HG03521 (cell line): Measurements from ENCODE around the gene FGFRL1.

Source experiments
- ATAC-seq: cut with Tn5 transposase; IDR thresholded peaks from one replicate; pipeline ENCODE4 v1.9.1; 2021; ENCODE audit warnings: mild to moderate bottlenecking, moderate library complexity; ENCODE audit not compliant: unreplicated experiment

FGFRL1 gene

DNA sequence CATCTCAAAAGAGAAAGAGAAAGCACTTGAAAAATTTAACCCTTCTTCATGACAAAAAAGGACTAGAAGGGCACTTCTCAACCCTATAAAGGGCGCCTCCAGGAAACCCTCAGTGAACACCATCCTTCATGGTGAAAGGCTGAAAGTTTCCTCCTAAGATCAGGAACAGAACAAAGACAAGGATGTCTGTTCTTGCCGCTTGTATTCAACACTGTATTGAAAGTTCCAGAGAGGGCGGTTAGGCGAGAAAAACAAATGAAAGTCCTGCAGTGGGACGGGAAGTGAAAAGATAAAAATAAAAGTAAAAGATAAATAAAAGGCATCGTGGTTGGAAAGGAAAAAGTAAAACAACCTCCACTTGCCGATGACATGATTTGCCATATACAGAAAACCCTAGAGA is 51.0 kb downstream of the FGFRL1 start:
- no peak for ATAC-seq

DNA sequence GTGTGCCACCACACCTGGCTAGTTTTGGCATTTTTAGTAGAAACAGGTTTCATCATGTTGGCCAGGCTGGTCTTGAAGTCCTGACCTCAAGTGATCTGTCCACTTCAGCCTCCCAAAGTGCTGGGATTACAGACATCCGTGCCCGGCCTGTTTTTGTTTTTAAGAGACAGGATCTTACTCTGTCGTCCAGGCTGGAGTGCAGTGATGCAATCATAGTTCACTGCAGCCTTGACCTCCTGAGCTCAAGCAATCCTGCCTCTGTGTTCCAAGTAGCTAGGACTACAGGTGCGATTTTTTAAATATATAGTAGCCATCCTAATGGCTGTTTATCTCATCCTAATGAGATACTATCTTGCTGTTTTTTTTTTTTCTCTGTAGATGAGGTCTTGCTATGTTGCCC is 54.3 kb downstream of the FGFRL1 start:
- no peak for ATAC-seq

DNA sequence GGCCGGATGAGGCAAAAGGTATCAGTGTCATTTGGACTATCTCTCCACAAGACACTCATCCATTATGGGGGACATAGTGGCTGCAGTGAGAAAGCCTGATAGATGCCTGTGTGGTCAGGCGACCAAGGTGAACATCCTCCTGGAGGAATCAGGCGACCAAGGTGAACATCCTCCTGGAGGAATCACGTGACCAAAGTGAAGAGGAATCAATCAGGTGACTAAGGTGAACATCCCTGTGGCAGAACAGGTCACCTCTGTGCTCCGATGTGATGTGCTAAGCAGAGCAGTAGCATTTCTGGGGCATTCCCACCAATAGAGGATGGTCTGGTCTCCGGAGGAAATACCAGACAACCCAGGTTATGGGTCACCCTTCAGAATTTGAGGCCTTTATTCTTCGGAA is 58.0 kb downstream of the FGFRL1 start:
- ATAC-seq = no peak

DNA sequence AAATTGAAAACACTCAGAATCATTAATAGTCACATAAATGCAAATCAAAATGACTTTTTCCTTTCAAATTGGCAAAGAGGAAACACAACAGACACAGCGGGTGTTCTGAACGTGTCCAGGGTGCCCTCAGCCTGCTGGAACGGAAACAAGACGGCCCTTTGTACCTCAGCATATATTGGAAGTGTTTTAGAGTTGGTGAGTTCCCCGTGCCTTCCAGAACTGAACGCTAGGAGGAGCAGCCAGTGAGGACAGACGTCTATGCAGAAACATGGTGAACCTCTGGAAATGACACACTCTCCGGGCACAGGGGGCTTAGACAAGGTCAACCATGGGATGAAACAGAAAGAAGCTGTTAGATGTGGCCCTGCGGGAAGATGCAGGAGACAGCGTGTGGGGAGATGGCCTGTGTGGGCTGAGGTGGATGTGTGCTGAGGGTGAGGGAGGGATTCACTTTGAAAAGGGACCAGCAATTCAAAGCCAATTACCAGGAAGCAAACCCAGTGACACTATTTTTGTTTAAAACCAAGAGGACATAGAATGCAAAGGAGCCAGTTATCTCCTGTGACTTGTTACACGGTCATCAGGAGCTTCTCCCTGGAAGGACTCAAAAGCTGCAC is 61.5 kb downstream of the FGFRL1 start:
- ATAC-seq = no peak

DNA sequence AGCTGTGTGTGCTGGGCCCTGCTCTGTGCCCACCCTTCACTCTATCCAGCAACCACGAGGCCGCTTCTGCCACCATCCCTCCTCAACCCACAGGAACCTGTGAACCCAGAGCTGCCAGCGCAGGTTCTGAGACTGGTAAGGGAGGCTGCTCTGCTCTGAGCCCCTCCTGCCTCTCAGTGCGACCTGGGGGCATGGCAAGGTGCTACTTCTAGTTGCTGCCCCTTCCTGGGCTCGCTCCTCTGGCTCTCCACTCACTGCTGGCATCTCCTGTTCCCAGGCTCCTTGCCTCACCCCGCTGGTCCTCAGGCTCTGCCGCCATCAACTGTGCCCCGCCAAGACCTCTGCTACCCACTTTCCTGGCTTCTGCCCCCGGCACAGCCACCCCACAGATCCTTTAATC is 62.7 kb downstream of the FGFRL1 start:
- ATAC-seq = no peak

- no peak for ATAC-seq
These were observed 63.8 kb downstream of the FGFRL1 start for GRCh38 chr4:1075225-1075624.

- no peak for ATAC-seq
These were observed 64.6 kb downstream of the FGFRL1 start for GRCh38 chr4:1075809-1076699.
